Liver (tissue), 3 donors: ENCODE results near the gene RBM20.

Experiments
- CTCF ChIP-seq: fragments of 150-350 bp; IDR thresholded peaks from 2 replicates; pipeline ENCODE4 v1.5.1; 2017; ENCODE audit warnings: improper control_type of control experiment, low read depth, low read length; ENCODE audit not compliant: missing input control
- EGR1 ChIP-seq, 2 donors: IDR thresholded peaks; 2 replicates each; pipeline ENCODE4 v1.6.1; 2016 to 2018; ENCODE audit warnings: antibody characterized with exemption in 2 of 2, low read depth in 2 of 2
- FOXA1 ChIP-seq: IDR thresholded peaks from 2 replicates; pipeline ENCODE4 v1.6.1; 2016; ENCODE audit warnings: antibody characterized with exemption
- GABPA ChIP-seq, 2 donors: IDR thresholded peaks in 1 of 2; conservative IDR thresholded peaks in 1 of 2; 2 replicates each; pipeline ENCODE4 v1.6.1; 2016; ENCODE audit warnings: antibody characterized with exemption in 2 of 2, mild to moderate bottlenecking in 1 of 2, moderate library complexity in 1 of 2
- JUND ChIP-seq, 2 donors: IDR thresholded peaks; 2 replicates each; pipeline ENCODE4 v1.6.1; 2016; ENCODE audit warnings: antibody characterized with exemption in 2 of 2
- MAX ChIP-seq: IDR thresholded peaks from 2 replicates; pipeline ENCODE4 v1.6.1; 2016; ENCODE audit warnings: antibody characterized with exemption
- RAD21 ChIP-seq, 2 donors: IDR thresholded peaks; 2 replicates each; pipeline ENCODE4 v1.6.1; 2016; ENCODE audit warnings: antibody characterized with exemption in 2 of 2, mild to moderate bottlenecking in 2 of 2
- REST ChIP-seq: IDR thresholded peaks from 2 replicates; pipeline ENCODE4 v1.6.1; 2016; ENCODE audit warnings: antibody characterized with exemption, mild to moderate bottlenecking
- SP1 ChIP-seq: IDR thresholded peaks from 2 replicates; pipeline ENCODE4 v1.6.1; 2018; ENCODE audit warnings: antibody characterized with exemption, mild to moderate bottlenecking
- YY1 ChIP-seq: IDR thresholded peaks from 2 replicates; pipeline ENCODE4 v1.6.1; 2016; ENCODE audit warnings: antibody characterized with exemption, mild to moderate bottlenecking
- ZBTB33 ChIP-seq: IDR thresholded peaks from 2 replicates; pipeline ENCODE4 v1.6.1; 2016; ENCODE audit warnings: antibody characterized with exemption
- donor health status: healthy.
- donor health status: healthy.

- TF ChIP-seq CTCF (no peak), REST (no peak), EGR1 (IDR thresholded peaks at IDR 0.05; ENCODE audit: low read depth in 2 of 2) (no peak), MAX (no peak), FOXA1 (no peak), JUND (IDR thresholded peaks at IDR 0.05) (no peak), SP1 (no peak), ZBTB33 (no peak), YY1 (no peak), GABPA (IDR thresholded peaks at IDR 0.05 in 1 of 2, conservative IDR thresholded peaks at IDR 0.05 in 1 of 2) (no peak), RAD21 (IDR thresholded peaks at IDR 0.05) (no peak)
These were observed 154.2 kb downstream of the RBM20 start for GRCh38 chr10:110798340-110798739.
